Ammon's horn (tissue), 1 donor: ENCODE results near the gene VPS13C.

Experiments
- DNase-seq: peaks from one replicate; pipeline ENCODE4 v3.0.0-alpha.2; 2016; ENCODE audit warnings: low spot score

Gene VPS13C

GRCh38 chr15:62060113-62060895 is at the start of gene VPS13C:
TSS of gene VPS13C (minus strand) at chr15:62060447. CDS start at chr15:62060374, 73 bp downstream.
- DNase-seq, result peak; percentile 93

- DNase-seq, result no peak
Observed at GRCh38 chr15:62109437-62109836, 49.2 kb upstream of the VPS13C start.

GRCh38 chr15:62108411-62108810 is 48.2 kb upstream of the VPS13C start:
- no peak for DNase-seq

GRCh38 chr15:62107571-62108121 is 47.4 kb upstream of the VPS13C start:
- no peak for DNase-seq

GRCh38 chr15:62106096-62106495 is 45.8 kb upstream of the VPS13C start:
- no peak for DNase-seq

- DNase-seq, result no peak
Observed at GRCh38 chr15:62105266-62105665, 45.0 kb upstream of the VPS13C start.

GRCh38 chr15:62104846-62105245 is 44.6 kb upstream of the VPS13C start:
- DNase-seq, result no peak

GRCh38 chr15:62104401-62104800 is 44.2 kb upstream of the VPS13C start:
- DNase-seq, result no peak

GRCh38 chr15:62103431-62103830 is 43.2 kb upstream of the VPS13C start:
- DNase-seq, result no peak

GRCh38 chr15:62099094-62099601 is 38.9 kb upstream of the VPS13C start:
- DNase-seq, result no peak

GRCh38 chr15:62094388-62094787 is 34.1 kb upstream of the VPS13C start:
- DNase-seq, result no peak

GRCh38 chr15:62093809-62094208 is 33.6 kb upstream of the VPS13C start:
- DNase-seq, result no peak

GRCh38 chr15:62090988-62091387 is 30.7 kb upstream of the VPS13C start:
- DNase-seq, result no peak

- no peak for DNase-seq
Observed at GRCh38 chr15:62089616-62090015, 29.4 kb upstream of the VPS13C start.

GRCh38 chr15:62088353-62088693 is 28.1 kb upstream of the VPS13C start:
- DNase-seq, result no peak

- DNase-seq, result no peak
Observed at GRCh38 chr15:62087671-62088352, 27.6 kb upstream of the VPS13C start.

- peak; percentile 24 for DNase-seq
Observed at GRCh38 chr15:62085740-62086139, 25.5 kb upstream of the VPS13C start.

- DNase-seq, result no peak
Observed at GRCh38 chr15:62083194-62084154, 23.2 kb upstream of the VPS13C start.

- no peak for DNase-seq
Observed at GRCh38 chr15:62079594-62079993, 19.3 kb upstream of the VPS13C start.

- DNase-seq, result no peak
Observed at GRCh38 chr15:62075595-62076277, 15.5 kb upstream of the VPS13C start.

GRCh38 chr15:62071711-62072308 is 11.6 kb upstream of the VPS13C start:
- DNase-seq, result peak; percentile 46
